Loucy (cell line): ENCODE measurements around the gene GRID2.

Experiments used
- H2AFZ ChIP-seq: fragments of 200-600 bp; sonication (generic); 2 replicates; pipeline ENCODE4 v1.6.0; 2016; ENCODE audit warnings: antibody characterized with exemption, mild to moderate bottlenecking, low read length, moderate library complexity
- H3F3A ChIP-seq: fragments of 200-600 bp; 2 replicates; pipeline ENCODE4 v1.6.0; 2016; ENCODE audit warnings: antibody characterized with exemption, low read depth, mild to moderate bottlenecking
- H3K27me3 ChIP-seq: fragments of 200-600 bp; sonication (generic); 2 replicates; pipeline ENCODE4 v1.6.1; 2014; ENCODE audit warnings: low read length, mild to moderate bottlenecking; ENCODE audit not compliant: insufficient read depth, poor library complexity, severe bottlenecking
- H3K36me3 ChIP-seq: fragments of 200-600 bp; sonication (generic); 2 replicates; pipeline ENCODE4 v1.6.1; 2016; ENCODE audit warnings: low read length; ENCODE audit not compliant: insufficient read depth
- H3K4me1 ChIP-seq: fragments of 200-600 bp; sonication (generic); 2 replicates; pipeline ENCODE4 v1.5.1; 2014; ENCODE audit warnings: low read length, mild to moderate bottlenecking; ENCODE audit not compliant: insufficient read depth, poor library complexity, severe bottlenecking
- H3K4me2 ChIP-seq: fragments of 200-600 bp; sonication (generic); 2 replicates; pipeline ENCODE4 v1.6.0; 2014; ENCODE audit warnings: antibody characterized with exemption, low read length, low read depth, mild to moderate bottlenecking; ENCODE audit not compliant: poor library complexity, severe bottlenecking
- H3K4me3 ChIP-seq: fragments of 200-600 bp; sonication (generic); 2 replicates; pipeline ENCODE4 v1.5.1; 2014; ENCODE audit warnings: low read length, mild to moderate bottlenecking, mixed read lengths; ENCODE audit not compliant: poor library complexity, severe bottlenecking
- H3K79me2 ChIP-seq: fragments of 200-600 bp; sonication (generic); 2 replicates; pipeline ENCODE4 v1.6.1; 2014; ENCODE audit warnings: low read length; ENCODE audit not compliant: insufficient read depth
- H3K9ac ChIP-seq: fragments of 200-600 bp; sonication (generic); 2 replicates; pipeline ENCODE4 v1.6.0; 2014; ENCODE audit warnings: mild to moderate bottlenecking, low read depth, low read length, moderate library complexity; ENCODE audit not compliant: poor library complexity, severe bottlenecking
- H3K9me2 ChIP-seq: fragments of 200-600 bp; sonication (generic); replicated peaks from 2 replicates; pipeline ENCODE4 v1.6.1; 2016; ENCODE audit warnings: low read depth, low read length, mixed read lengths
- H3K9me3 ChIP-seq: fragments of 200-600 bp; sonication (generic); 2 replicates; pipeline ENCODE4 v1.6.1; 2014; ENCODE audit warnings: mild to moderate bottlenecking, antibody characterized with exemption, low read length, low read depth; ENCODE audit not compliant: insufficient read depth
- H4K20me1 ChIP-seq: fragments of 200-600 bp; sonication (generic); 2 replicates; pipeline ENCODE4 v1.6.0; 2014; ENCODE audit warnings: antibody characterized with exemption, low read length, mild to moderate bottlenecking; ENCODE audit not compliant: insufficient read depth, poor library complexity, severe bottlenecking
- CTCF ChIP-seq: fragments of 200-600 bp; sonication (generic); conservative IDR thresholded peaks from 2 replicates; pipeline ENCODE4 v1.5.1; 2014; ENCODE audit warnings: mild to moderate bottlenecking, antibody characterized with exemption, low read length
- EZH2phosphoT487 ChIP-seq: fragments of 200-600 bp; IDR thresholded peaks from 2 replicates; pipeline ENCODE4 v1.6.1; 2018; ENCODE audit warnings: antibody characterized with exemption, mild to moderate bottlenecking, moderate library complexity, borderline replicate concordance

The GRID2 gene

GRCh38 chr4:93414041-93414550, 1110.3 kb downstream of the GRID2 start:
- H3F3A ChIP-seq = no peaks in the 10 kb centered on the region
- no peak overlapping the region for H3K4me2 ChIP-seq
- TF ChIP-seq EZH2phosphoT487 (no peak), CTCF (no peak)
- H3K9ac ChIP-seq = no peak overlapping the region
- H3K9me3 ChIP-seq = no peaks in the 10 kb centered on the region
- no peaks in the 10 kb centered on the region for H3K27me3 ChIP-seq
- no peaks in the 10 kb centered on the region for H3K79me2 ChIP-seq
- no peaks in the 10 kb centered on the region for H3K9me2 ChIP-seq
- no peaks in the 10 kb centered on the region for H3K36me3 ChIP-seq
- H4K20me1 ChIP-seq = no peaks in the 10 kb centered on the region
- H3K4me3 ChIP-seq = no peak overlapping the region
- no peak overlapping the region for H2AFZ ChIP-seq
- no peaks in the 10 kb centered on the region for H3K4me1 ChIP-seq

GRCh38 chr4:93416344-93417128, 1112.8 kb downstream of the GRID2 start:
- H3K79me2 ChIP-seq = no peaks in the 10 kb centered on the region
- no peak overlapping the region for H3K4me3 ChIP-seq
- H3K9ac ChIP-seq = no peak overlapping the region
- no peaks in the 10 kb centered on the region for H3F3A ChIP-seq
- H3K4me2 ChIP-seq = no peak overlapping the region
- H2AFZ ChIP-seq = no peak overlapping the region
- no peaks in the 10 kb centered on the region for H3K27me3 ChIP-seq
- H4K20me1 ChIP-seq = no peaks in the 10 kb centered on the region
- no peaks in the 10 kb centered on the region for H3K9me3 ChIP-seq
- H3K4me1 ChIP-seq = no peaks in the 10 kb centered on the region
- TF ChIP-seq CTCF (no peak), EZH2phosphoT487 (no peak)
- H3K9me2 ChIP-seq = no peaks in the 10 kb centered on the region
- H3K36me3 ChIP-seq = no peaks in the 10 kb centered on the region

GRCh38 chr4:93431371-93431770, 1127.6 kb downstream of the GRID2 start:
- Histone ChIP-seq H4K20me1 (no peaks in the 10 kb centered on the region), H3K36me3 (no peaks in the 10 kb centered on the region), H3K79me2 (no peaks in the 10 kb centered on the region), H3K9me3 (no peaks in the 10 kb centered on the region), H3K27me3 (no peaks in the 10 kb centered on the region), H3K9ac (no peak overlapping the region), H2AFZ (no peak overlapping the region), H3F3A (no peaks in the 10 kb centered on the region), H3K4me2 (no peak overlapping the region), H3K4me3 (no peak overlapping the region), H3K4me1 (no peaks in the 10 kb centered on the region), H3K9me2 (no peaks in the 10 kb centered on the region)
- TF ChIP-seq EZH2phosphoT487 (no peak), CTCF (no peak)
